Common myeloid progenitor, CD34-positive (primary cell): ENCODE results near the gene TNPO2.
A peak's percentile ranks its signal among the peaks of the same experiment; 100 is the strongest.

Experiments
- CTCF ChIA-PET: fragments of 350-600 bp; sonication (Branson Sonifier 250); formaldehyde crosslinking; loops from one replicate; lab custom pipeline; 2021; ENCODE audit warnings: antibody characterized with exemption; lab: Charles Lee
- POLR2A ChIA-PET: fragments of 350-600 bp; sonication (Branson Sonifier 250); formaldehyde crosslinking; loops from one replicate; lab custom pipeline; 2021; ENCODE audit warnings: antibody characterized with exemption; lab: Charles Lee
- DNase-seq, 3 donors: peaks; one replicate each; pipeline versions ENCODE4 v3.0.0 to v3.0.0-alpha.2; 2013
- H3K27ac ChIP-seq, 2 experiments: 1 replicate in 1 of 2; 2 replicates in 1 of 2; pipeline ENCODE4 v1.7.0; 2013; ENCODE audit warnings: inconsistent platforms in 2 of 2, low read length in 2 of 2, mild to moderate bottlenecking in 2 of 2, low read depth in 1 of 2, moderate library complexity in 1 of 2; ENCODE audit not compliant: severe bottlenecking in 2 of 2, insufficient read depth in 1 of 2, poor library complexity in 1 of 2
- H3K27me3 ChIP-seq, 5 experiments: replicated peaks in 2 of 5; 1 replicate in 3 of 5; 2 replicates in 2 of 5; pipeline versions ENCODE4 v1.6.1 to v1.7.0; 2013; ENCODE audit warnings: low read length in 4 of 5, mild to moderate bottlenecking in 2 of 5, moderate library complexity in 2 of 5, inconsistent platforms in 1 of 5; ENCODE audit not compliant: insufficient read depth in 5 of 5, control insufficient read depth in 4 of 5
- H3K36me3 ChIP-seq, 4 experiments: 1 replicate in 2 of 4; 2 replicates in 2 of 4; pipeline versions ENCODE4 v1.6.1 to v1.7.0; 2013; ENCODE audit warnings: low read length in 3 of 4, control low read depth in 1 of 4, mild to moderate bottlenecking in 1 of 4; ENCODE audit not compliant: control insufficient read depth in 4 of 4, insufficient read depth in 4 of 4
- H3K4me1 ChIP-seq, 4 experiments: 1 replicate in 3 of 4; 2 replicates in 1 of 4; pipeline versions ENCODE4 v1.6.1 to v1.7.1; 2013; ENCODE audit warnings: low read length in 3 of 4, mild to moderate bottlenecking in 3 of 4, control low read depth in 1 of 4, inconsistent platforms in 1 of 4, moderate library complexity in 1 of 4; ENCODE audit not compliant: control insufficient read depth in 4 of 4, insufficient read depth in 4 of 4; ENCODE audit errors: control extremely low read depth in 1 of 4
- H3K4me3 ChIP-seq, 7 experiments: 1 replicate in 4 of 7; 2 replicates in 3 of 7; pipeline versions ENCODE4 v1.5.1 to v1.7.0; 2013; ENCODE audit warnings: mild to moderate bottlenecking in 7 of 7, low read length in 6 of 7, moderate library complexity in 6 of 7, inconsistent platforms in 2 of 7, low read depth in 2 of 7, control low read depth in 1 of 7; ENCODE audit not compliant: insufficient read depth in 4 of 7, control insufficient read depth in 1 of 7; ENCODE audit errors: extremely low read depth in 1 of 7
- H3K9me3 ChIP-seq, 5 experiments: 1 replicate in 4 of 5; 2 replicates in 1 of 5; pipeline versions ENCODE4 v1.6.1 to v1.7.1; 2013; ENCODE audit warnings: low read length in 4 of 5, mild to moderate bottlenecking in 2 of 5, inconsistent platforms in 1 of 5, low read depth in 1 of 5, moderate library complexity in 1 of 5; ENCODE audit not compliant: control insufficient read depth in 4 of 5, insufficient read depth in 2 of 5; ENCODE audit errors: control extremely low read depth in 1 of 5
- WGBS: methylation state at CpG from one replicate; pipeline ENCODE4 v1.1.5; 2013; ENCODE audit not compliant: insufficient coverage; 5-methylcytosine and 5-hydroxymethylcytosine counted together

The TNPO2 gene

DNA sequence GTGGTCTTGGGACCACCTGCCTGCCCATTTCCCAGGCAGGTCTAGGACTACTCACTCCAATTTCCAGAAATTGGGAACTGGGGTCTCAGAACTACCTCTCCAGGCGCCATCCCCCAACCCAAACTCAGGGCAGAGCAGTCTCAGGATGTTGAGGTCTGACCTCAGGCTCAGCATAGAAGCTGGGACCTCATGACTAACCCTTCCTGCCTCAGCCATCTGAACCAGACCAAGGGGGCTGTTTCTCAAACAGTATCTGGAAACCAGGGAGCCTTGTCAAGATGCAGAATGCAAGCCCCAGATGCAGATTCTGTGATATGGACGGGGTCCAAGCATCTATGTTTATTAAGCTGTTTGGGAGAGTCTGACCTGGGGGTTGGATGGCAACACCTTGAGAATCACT, 28.6 kb downstream of the TNPO2 start:
- H3K4me1 ChIP-seq, result peaks cover 7 to 51% (median 36%) of the 10 kb centered on the region in 4 experiments
- peaks cover 5 to 30% (median 11%) of the 10 kb centered on the region in 4 experiments for H3K36me3 ChIP-seq
- no peaks in the 10 kb centered on the region for H3K9me3 ChIP-seq
- H3K27ac ChIP-seq, result no peak overlapping the region
- 86% methylated on average over 1 of the region's 2 CpGs for WGBS
- POLR2A ChIA-PET, result no interaction called here
- no peaks in the 10 kb centered on the region for H3K27me3 ChIP-seq
- peak overlapping the region in 2 of 7 experiments; percentile 54 to 93 for H3K4me3 ChIP-seq
- CTCF ChIA-PET, result interaction anchor here (0.7 to 3.5 kb wide), 4 partner anchors 9 to 18 kb away, joined by 3 to 27 read pairs (median 6); partner anchors contain the start of gene DHPS
- peak in 2 of 3 donors; percentile 55 to 57 for DNase-seq

DNA sequence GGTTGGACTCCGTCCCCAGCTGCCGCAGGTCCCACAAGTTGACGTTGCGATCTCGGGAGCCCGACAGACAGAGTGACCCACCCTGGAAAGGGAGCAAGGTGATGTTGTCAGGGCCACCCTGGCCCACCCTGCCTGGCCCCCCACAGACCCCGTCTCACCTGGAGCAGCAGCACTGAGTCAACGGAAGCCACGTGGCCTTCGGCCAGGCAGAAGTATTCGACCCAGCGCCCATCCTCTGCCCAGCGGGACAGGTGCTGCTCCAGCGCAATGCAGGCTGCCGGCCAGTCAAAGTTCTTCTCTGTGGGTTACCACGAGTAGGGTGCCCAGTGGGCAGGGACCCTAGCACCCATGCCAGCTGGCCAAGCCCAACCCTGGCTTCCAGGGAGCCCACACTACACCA, 29.1 kb downstream of the TNPO2 start:
- no peak overlapping the region for H3K27ac ChIP-seq
- peaks cover 7 to 56% (median 41%) of the 10 kb centered on the region in 4 experiments for H3K4me1 ChIP-seq
- WGBS, result 97% methylated on average over 15 of the region's 16 CpGs
- POLR2A ChIA-PET, result interaction anchor here (0.6 kb wide), 1 partner anchor 40 kb away, joined by 3 read pairs; no protein-coding TSS in a partner anchor
- no peak for DNase-seq
- no peak overlapping the region for H3K4me3 ChIP-seq
- CTCF ChIA-PET, result interaction anchor here (1.4 to 3.5 kb wide), 3 partner anchors 9 to 18 kb away, joined by 4 to 27 read pairs (median 7); no protein-coding TSS in a partner anchor
- H3K27me3 ChIP-seq, result no peaks in the 10 kb centered on the region
- no peaks in the 10 kb centered on the region for H3K9me3 ChIP-seq
- peaks cover 2 to 26% (median 9%) of the 10 kb centered on the region in 4 experiments for H3K36me3 ChIP-seq

DNA sequence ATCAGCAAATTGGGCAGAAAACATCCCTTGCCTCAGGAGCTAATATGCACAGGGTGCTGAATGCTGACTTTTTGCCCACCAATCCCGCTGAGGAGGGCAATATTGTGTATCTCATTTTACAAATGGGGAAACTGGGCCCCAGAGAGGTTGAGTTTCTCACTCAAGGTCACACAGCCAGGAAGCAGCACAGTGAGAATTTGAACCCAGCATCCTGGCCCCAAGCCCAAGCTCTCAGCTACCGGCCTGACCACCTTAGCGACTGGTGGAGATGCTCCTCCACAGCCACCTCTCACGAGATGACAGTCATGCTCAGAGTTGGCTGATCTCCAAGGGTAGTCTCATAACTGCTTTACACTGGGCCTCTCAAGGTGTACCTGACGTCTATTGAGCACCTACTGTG, 30.8 kb downstream of the TNPO2 start:
- H3K36me3 ChIP-seq, result peaks cover 2 to 12% (median 5%) of the 10 kb centered on the region in 4 experiments
- no peak overlapping the region for H3K27ac ChIP-seq
- no peaks in the 10 kb centered on the region for H3K9me3 ChIP-seq
- H3K4me3 ChIP-seq, result no peak overlapping the region
- WGBS, result 95% methylated on average over 5 of the region's 5 CpGs
- H3K4me1 ChIP-seq, result peaks cover 7 to 60% (median 53%) of the 10 kb centered on the region in 4 experiments
- DNase-seq, result no peak
- ChIA-PET CTCF (interaction anchor here (1.5 to 2.1 kb wide), 2 partner anchors 15 to 63 kb away, joined by 5 to 13 read pairs; no protein-coding TSS in a partner anchor), POLR2A (no interaction called here)
- no peaks in the 10 kb centered on the region for H3K27me3 ChIP-seq

DNA sequence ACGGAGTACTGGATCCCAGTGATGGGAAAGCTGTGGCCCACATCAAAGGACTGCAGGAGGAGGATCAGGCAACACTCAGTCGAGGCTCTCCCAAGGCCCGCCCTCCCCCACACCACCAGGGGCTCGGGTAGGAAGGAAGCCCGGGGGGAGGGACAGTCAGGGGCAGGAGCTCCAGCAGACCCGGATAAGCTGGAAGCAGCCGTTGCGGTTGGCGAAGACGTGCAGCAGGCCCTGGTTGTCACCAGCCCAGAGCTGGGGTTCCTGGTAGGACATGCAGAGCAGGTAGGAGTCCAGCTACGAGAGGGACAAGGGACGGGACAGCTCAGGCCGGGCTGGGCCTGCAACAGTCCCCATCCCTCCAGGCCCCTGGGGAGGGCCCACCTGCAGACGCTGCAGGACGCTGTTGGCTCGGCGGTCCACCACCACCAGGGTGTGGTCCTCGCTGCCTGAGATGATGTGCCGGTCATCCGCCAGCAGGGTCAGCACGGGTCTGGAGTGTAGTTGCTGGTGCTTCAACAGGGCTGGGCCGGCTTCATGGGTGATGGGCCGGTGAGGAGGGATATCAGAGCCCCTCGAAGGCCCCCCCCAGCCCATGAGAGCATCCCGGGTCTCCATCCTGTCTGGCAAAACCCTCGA, 34.0 kb downstream of the TNPO2 start:
- CTCF ChIA-PET, result interaction anchor here (1.1 to 1.5 kb wide), 3 partner anchors 10 to 44 kb away, joined by 3 to 4 read pairs (median 4); no protein-coding TSS in a partner anchor

DNA sequence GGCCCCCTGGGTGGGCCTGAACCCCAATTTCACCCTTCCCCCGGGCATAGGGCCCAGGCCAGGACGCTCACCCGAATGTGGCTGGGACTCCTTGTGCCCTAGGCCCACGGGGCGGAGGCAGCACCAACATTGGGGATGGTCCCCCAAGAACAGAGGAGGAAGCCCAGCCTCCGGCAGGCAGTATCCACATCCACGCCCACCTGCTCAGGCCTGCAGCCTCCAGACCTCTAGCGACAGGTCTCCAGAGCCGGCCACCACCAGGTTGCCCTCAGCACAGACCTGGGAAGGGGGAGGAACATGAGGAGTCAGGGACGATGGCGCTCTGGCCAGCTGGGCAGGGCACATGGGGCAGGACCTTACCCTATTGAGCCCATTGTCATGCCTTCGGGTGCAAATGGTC, 34.7 kb downstream of the TNPO2 start:
- CTCF ChIA-PET, result interaction anchor here (1.5 kb wide), 1 partner anchor 45 kb away, joined by 4 read pairs; no protein-coding TSS in a partner anchor
- no peaks in the 10 kb centered on the region for H3K27me3 ChIP-seq
- H3K9me3 ChIP-seq, result no peaks in the 10 kb centered on the region
- DNase-seq, result no peak
- peak overlapping the region; percentile 42 to 69 for H3K27ac ChIP-seq
- WGBS, result 76% methylated on average over 12 of the region's 12 CpGs
- H3K4me3 ChIP-seq, result peak overlapping the region; percentile 5 to 83 (median 67)
- H3K4me1 ChIP-seq, result peaks cover 0 to 30% (median 26%) of the 10 kb centered on the region in 4 experiments
- H3K36me3 ChIP-seq, result peaks cover 0 to 12% (median 5%) of the 10 kb centered on the region in 4 experiments
- POLR2A ChIA-PET, result no interaction called here

More for the DNA sequence above, 34.0 kb downstream of the TNPO2 start:
- Histone ChIP-seq H3K4me1 (peaks cover 0 to 30% (median 27%) of the 10 kb centered on the region in 4 experiments), H3K36me3 (peaks cover 2 to 12% (median 5%) of the 10 kb centered on the region in 4 experiments), H3K27me3 (no peaks in the 10 kb centered on the region), H3K27ac (peak overlapping the region in 1 of 2 experiments; percentile 69), H3K9me3 (no peaks in the 10 kb centered on the region), H3K4me3 (peak overlapping the region; percentile 20 to 83 (median 67))
- POLR2A ChIA-PET, result no interaction called here
- 21% methylated on average over 21 of the region's 26 CpGs for WGBS
- peak; percentile 47 to 93 (median 90) for DNase-seq

DNA sequence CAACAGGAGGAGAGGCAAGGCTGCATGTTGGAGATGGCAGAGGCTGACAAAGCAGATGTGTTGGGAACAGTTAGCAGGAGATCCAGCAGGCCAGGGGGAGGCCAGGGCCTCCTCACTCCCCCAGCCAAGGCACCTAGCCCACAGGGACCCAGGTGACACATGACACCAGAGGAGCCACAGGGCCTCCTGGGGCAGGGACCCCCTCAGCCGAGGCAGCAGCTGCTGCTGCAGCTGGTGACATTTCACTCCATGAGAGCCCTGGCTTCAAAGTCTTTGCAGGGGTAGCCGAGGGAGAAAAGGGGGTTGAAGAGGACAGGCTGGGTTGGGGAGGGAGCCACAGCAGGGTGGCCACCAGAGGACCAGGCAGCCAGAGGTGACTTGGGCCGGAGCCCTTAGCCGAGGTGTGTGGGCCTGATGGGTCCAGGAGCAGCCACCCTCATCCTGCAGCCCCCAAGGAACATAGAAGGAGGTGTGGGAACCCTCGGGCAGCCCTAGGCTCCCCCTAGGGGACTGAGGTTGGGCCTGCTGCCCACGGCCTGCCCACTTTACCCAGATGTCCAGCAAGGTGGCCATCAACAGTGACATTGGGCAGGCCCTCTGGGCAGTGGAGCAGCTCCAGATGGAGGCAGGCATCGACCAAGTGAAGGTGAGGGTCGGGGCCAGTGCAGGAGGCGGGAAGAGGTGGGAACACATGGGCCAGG, 36.1 kb downstream of the TNPO2 start, which contains the start of gene GNG14:
Gene GNG14, plus strand, starts transcription at position 503 of the 701 bp plus-strand sequence. Its CDS starts 51 bp downstream, at position 554.
- peak within 1 kb of the TSS; percentile 42 to 69 for H3K27ac ChIP-seq
- WGBS, result 94% methylated on average over 7 of the region's 9 CpGs
- peak within 1 kb of the TSS in 6 of 7 experiments; percentile 5 to 83 (median 64) for H3K4me3 ChIP-seq
- no peaks in the 10 kb centered on the region for H3K9me3 ChIP-seq
- DNase-seq, result no peak
- H3K4me1 ChIP-seq, result peaks cover 0 to 30% (median 26%) of the 10 kb centered on the region in 4 experiments
- ChIA-PET POLR2A (no interaction called here), CTCF (no interaction called here)
- no peaks in the 10 kb centered on the region for H3K27me3 ChIP-seq
- H3K36me3 ChIP-seq, result peaks cover 0 to 6% (median 5%) of the 10 kb centered on the region in 4 experiments
